H1 (cell line): Measurements from ENCODE around the gene NUB1. TPM values are rescaled to one million over a fixed set of nuclear protein-coding genes. Genes with fewer than 3 reads are reported as not detected.

ENCODE experiments used
- ASH2L ChIP-seq: fragments of 200-600, 300-600 bp; sonication (generic); IDR thresholded peaks from one replicate; pipeline ENCODE4 v1.7.1; 2017; ENCODE audit warnings: low read length
- ATF2 ChIP-seq: IDR thresholded peaks from 2 replicates; pipeline ENCODE4 v1.6.1; 2012; ENCODE audit warnings: low read length, inconsistent platforms
- CBX5 ChIP-seq: fragments of 300-800, 300-1000 bp; sonication (generic); IDR thresholded peaks from 2 replicates; pipeline ENCODE4 v1.7.1; 2016; ENCODE audit warnings: antibody characterized with exemption, low read length, low read depth
- CHD2 ChIP-seq: IDR thresholded peaks from 2 replicates; pipeline ENCODE4 v1.6.1; 2012; ENCODE audit warnings: low read length, improper control_type of control experiment
- CTBP2 ChIP-seq: IDR thresholded peaks from 2 replicates; pipeline ENCODE4 v1.7.0; 2011; ENCODE audit warnings: borderline replicate concordance, mild to moderate bottlenecking, moderate library complexity, mixed read lengths, low read length; ENCODE audit not compliant: insufficient read depth, insufficient read length
- E2F6 ChIP-seq: IDR thresholded peaks from 2 replicates; pipeline ENCODE4 v1.6.1; 2012; ENCODE audit warnings: inconsistent platforms
- GTF2F1 ChIP-seq: IDR thresholded peaks from 2 replicates; pipeline ENCODE4 v1.6.1; 2012; ENCODE audit warnings: low read depth, low read length, improper control_type of control experiment, borderline replicate concordance
- HDAC6 ChIP-seq: IDR thresholded peaks from one replicate; pipeline ENCODE4 v1.7.1; 2012; ENCODE audit warnings: low read depth, mild to moderate bottlenecking, inconsistent platforms, low read length, moderate library complexity
- JUN ChIP-seq: IDR thresholded peaks from 2 replicates; pipeline ENCODE4 v1.6.1; 2011; ENCODE audit warnings: low read depth, mild to moderate bottlenecking, improper control_type of control experiment, low read length
- JUND ChIP-seq: IDR thresholded peaks from 2 replicates; pipeline ENCODE4 v1.6.1; 2011; ENCODE audit warnings: mild to moderate bottlenecking, improper control_type of control experiment, low read length
- KDM1A ChIP-seq: fragments of 200-600, 300-600 bp; sonication (generic); IDR thresholded peaks from 2 replicates; pipeline ENCODE4 v1.7.1; 2016; ENCODE audit warnings: mild to moderate bottlenecking, low read length, borderline replicate concordance
- KDM4A ChIP-seq: IDR thresholded peaks from one replicate; pipeline ENCODE4 v1.7.1; 2012; ENCODE audit warnings: low read depth, mild to moderate bottlenecking, moderate library complexity, low read length, inconsistent platforms; ENCODE audit not compliant: severe bottlenecking
- KDM5A ChIP-seq: fragments of 200-600 bp; IDR thresholded peaks from 2 replicates; pipeline ENCODE4 v1.7.1; 2012; ENCODE audit warnings: mild to moderate bottlenecking, low read length, inconsistent platforms, mixed read lengths
- MAFK ChIP-seq: IDR thresholded peaks from 2 replicates; pipeline ENCODE4 v1.6.1; 2012; ENCODE audit warnings: low read depth, mild to moderate bottlenecking, improper control_type of control experiment, low read length
- NRF1 ChIP-seq: IDR thresholded peaks from 2 replicates; pipeline ENCODE4 v1.6.1; 2011; ENCODE audit warnings: mild to moderate bottlenecking, low read depth, low read length, improper control_type of control experiment
- PHF8 ChIP-seq: fragments of 200-600 bp; sonication (generic); conservative IDR thresholded peaks from 2 replicates; pipeline ENCODE4 v1.7.1; 2012; ENCODE audit warnings: low read depth, mild to moderate bottlenecking, inconsistent platforms, low read length, moderate library complexity
- POLR2A ChIP-seq, 2 experiments: IDR thresholded peaks; 1 replicate in 1 of 2; 2 replicates in 1 of 2; pipeline ENCODE4 v1.6.1; 2011; ENCODE audit warnings: low read depth in 2 of 2, low read length in 2 of 2, mild to moderate bottlenecking in 2 of 2; ENCODE audit errors: control extremely low read depth in 1 of 2
- SIN3A ChIP-seq, 2 experiments: IDR thresholded peaks in 1 of 2; conservative IDR thresholded peaks in 1 of 2; 2 replicates each; pipeline ENCODE4 v1.6.1; 2011 to 2012; ENCODE audit warnings: low read length in 2 of 2, improper control_type of control experiment in 1 of 2, low read depth in 1 of 2, mild to moderate bottlenecking in 1 of 2
- SIX5 ChIP-seq: IDR thresholded peaks from 2 replicates; pipeline ENCODE4 v1.6.1; 2011; ENCODE audit warnings: mild to moderate bottlenecking, low read depth, low read length
- SP2 ChIP-seq: IDR thresholded peaks from 2 replicates; pipeline ENCODE4 v1.6.1; 2012; ENCODE audit warnings: mild to moderate bottlenecking, low read length, inconsistent platforms
- SP4 ChIP-seq: IDR thresholded peaks from 2 replicates; pipeline ENCODE4 v1.6.1; 2012; ENCODE audit warnings: low read length, inconsistent platforms
- SRF ChIP-seq: IDR thresholded peaks from 2 replicates; pipeline ENCODE4 v1.6.1; 2011; ENCODE audit warnings: mild to moderate bottlenecking, low read depth, low read length, moderate library complexity
- ZNF274 ChIP-seq: IDR thresholded peaks from 2 replicates; pipeline ENCODE4 v1.7.0; 2012; ENCODE audit warnings: low read length, borderline replicate concordance; ENCODE audit errors: extremely low read depth
- polyA plus RNA-seq, 7 experiments: library from polyadenylated mRNA; depleted of rRNA in 3 of 7; stranded (reverse) in 5 of 7; unstranded in 2 of 7; fragments of >200 nt in 5 of 7; fragments of 200-250 nt in 2 of 7; gene quantifications; 1 replicate in 5 of 7; 2 replicates in 1 of 7; 4 replicates in 1 of 7; pipeline versions ENCODE4 v1.2.1 to v1.2.3, GENCODE V29; 2011 to 2013; ENCODE audit warnings: missing spikeins in 2 of 7, mixed read lengths in 2 of 7
- total RNA-seq: library from RNA; stranded (reverse); fragmentation: NEBNext Ultra II Directional; extraction: Animal tissue kit (Norgen Biotek cat#: 25700); gene quantifications from 2 replicates; pipeline ENCODE4 v1.2.1, GENCODE V29; 2021

Gene NUB1
- total and polyA plus RNA-seq, 2 of the 8 experiments (the other 6 are each of a cell fraction or from before 2014, with no cell fraction given), result 22.1 to 43.5 TPM

GRCh38 chr7:151304856-151305255 lies 36.8 kb upstream of the NUB1 start (continued):
- TF ChIP-seq SIN3A (conservative IDR thresholded peaks at IDR 0.05 in 1 of 2, IDR thresholded peaks at IDR 0.05 in 1 of 2; ENCODE audit: low read depth in 1 of 2, low read length in 2 of 2) (0 out of 4 replicates have a peak, but pooled peaks of 1 of the 2 experiments have one; percentile 33), HDAC6 (no peak), JUND (no peak), CBX5 (no peak), CHD2 (no peak), SP4 (no peak), SRF (no peak), MAFK (no peak), ZNF274 (no peak), NRF1 (no peak), POLR2A (IDR thresholded peaks at IDR 0.05; ENCODE audit: control extremely low read depth in 1 of 2, low read depth in 2 of 2, low read length in 2 of 2) (0 out of 3 replicates have a peak, but pooled peaks of 1 of the 2 experiments have one; percentile 36), ASH2L (peak; percentile 48), SIX5 (no peak), KDM1A (no peak), E2F6 (no peak), JUN (no peak), KDM5A (no peak), CTBP2 (no peak), PHF8 (no peak), KDM4A (peak; percentile 27), SP2 (no peak), GTF2F1 (no peak), ATF2 (no peak)
